ENCODE measurements around the gene FBXO46. TPM values are rescaled to one million over a fixed set of nuclear protein-coding genes. Genes with fewer than 3 reads are reported as not detected.
A peak's percentile ranks its signal among the peaks of the same experiment; 100 is the strongest.
"Not testable (repeated sequence)": the region's sequence is repeated elsewhere in the genome, so short reads cannot be mapped to it uniquely, and the experiment has no call there.

FBXO46 gene
- total RNA-seq, 2 donors from 2014 or later, result 27.3 to 28.0 TPM

- ATAC-seq (no peak), DNase-seq (no peak)
- intact Hi-C loops (cut with DNase I, micrococcal nuclease), result no loop called here
Measured at GRCh38 chr19:45742969-45743368, 12.3 kb upstream of the FBXO46 start.

- ATAC-seq (no peak), DNase-seq (no peak)
- intact Hi-C loops (cut with DNase I, micrococcal nuclease), result no loop called here
Measured at GRCh38 chr19:45739498-45740439, 9.1 kb upstream of the FBXO46 start.

GRCh38 chr19:45733160-45733810 lies 2.6 kb upstream of the FBXO46 start, which contains the start of gene MEIOSIN:
MEIOSIN (plus strand) TSS chr19:45733439; CDS start chr19:45735377, 1,938 bp downstream.
- ATAC-seq (no peak), DNase-seq (peak in 1 of 2 donors; percentile 11)
- intact Hi-C loops (cut with DNase I, micrococcal nuclease), result no loop called here

- intact Hi-C loops (cut with DNase I, micrococcal nuclease), result no loop called here
- DNase-seq (peak; percentile 30 to 49), ATAC-seq (peak; percentile 14)
Measured at GRCh38 chr19:45729800-45730290, 851 bp downstream of the FBXO46 start.

GRCh38 chr19:45728683-45729082 lies 2.0 kb downstream of the FBXO46 start:
- ATAC-seq, DNase-seq: not testable (repeated sequence)

GRCh38 chr19:45720065-45720464 lies 10.6 kb downstream of the FBXO46 start:
- ATAC-seq; DNase-seq; intact Hi-C loops (cut with DNase I, micrococcal nuclease): not testable (repeated sequence)

More at GRCh38 chr19:45728683-45729082, 2.0 kb downstream of the FBXO46 start:
- intact Hi-C loops (cut with DNase I, micrococcal nuclease), result not testable (repeated sequence)

- intact Hi-C loops (cut with DNase I, micrococcal nuclease), result loop anchor here in 1 of 2 donors (10.0 kb wide), 1 partner anchor 47 kb away; the partner anchor contains the start of gene SIX5
- DNase-seq (peak in 1 of 2 donors; percentile 52), ATAC-seq (no peak)
Measured at GRCh38 chr19:45717983-45718650, 12.6 kb downstream of the FBXO46 start.

GRCh38 chr19:45717131-45717982 lies 13.3 kb downstream of the FBXO46 start:
- peak; percentile 98 to 99 for DNase-seq
- ATAC-seq, result peak; percentile 84
- intact Hi-C loops (cut with DNase I, micrococcal nuclease), result loop anchor here in 1 of 2 donors (10.0 kb wide), 1 partner anchor 47 kb away; the partner anchor contains the start of gene SIX5

- peak; percentile 21 for ATAC-seq
- DNase-seq, result peak in 1 of 2 donors; percentile 50
- intact Hi-C loops (cut with DNase I, micrococcal nuclease), result loop anchor here in 1 of 2 donors (10.0 kb wide), 1 partner anchor 48 kb away; the partner anchor contains the start of gene SIX5
Measured at GRCh38 chr19:45716359-45717130, 14.2 kb downstream of the FBXO46 start.

GRCh38 chr19:45715139-45715538 lies 15.6 kb downstream of the FBXO46 start:
- intact Hi-C loops (cut with DNase I, micrococcal nuclease), result loop anchor here in 1 of 2 donors (10.0 kb wide), 1 partner anchor 50 kb away; the partner anchor contains the start of gene SIX5
- ATAC-seq (no peak), DNase-seq (no peak)

GRCh38 chr19:45713141-45713540 lies 17.6 kb downstream of the FBXO46 start:
- no peak for ATAC-seq
- intact Hi-C loops (cut with DNase I, micrococcal nuclease), result loop anchor here in 1 of 2 donors (10.0 kb wide), 1 partner anchor 52 kb away; the partner anchor contains the start of gene SIX5
- no peak for DNase-seq

GRCh38 chr19:45712699-45713067 lies 18.0 kb downstream of the FBXO46 start:
- DNase-seq, result no peak
- no peak for ATAC-seq
- intact Hi-C loops (cut with DNase I, micrococcal nuclease), result loop anchor here in 1 of 2 donors (10.0 kb wide), 1 partner anchor 52 kb away; the partner anchor contains the start of gene SIX5

- DNase-seq (no peak), ATAC-seq (no peak)
- intact Hi-C loops (cut with DNase I, micrococcal nuclease), result loop anchor here in 1 of 2 donors (10.0 kb wide), 1 partner anchor 53 kb away; the partner anchor contains the start of gene SIX5
Measured at GRCh38 chr19:45711851-45712698, 18.6 kb downstream of the FBXO46 start.

GRCh38 chr19:45710356-45711130 lies 20.2 kb downstream of the FBXO46 start:
- ATAC-seq, result no peak
- DNase-seq, result no peak
- intact Hi-C loops (cut with DNase I, micrococcal nuclease), result loop anchor here in 1 of 2 donors (10.0 kb wide), 1 partner anchor 54 kb away; the partner anchor contains the start of gene SIX5
